Ovary (tissue), 9 donors: ENCODE measurements around the gene PITPNB. TPM values are rescaled to one million over a fixed set of nuclear protein-coding genes. Genes with fewer than 3 reads are reported as not detected.

Experiments used
- DNase-seq, 5 donors: peaks; one replicate each; pipeline ENCODE4 v3.0.0-alpha.2; 2019 to 2020
- H3K27ac ChIP-seq, 2 donors: fragments of 200-600 bp; one replicate each; pipeline versions ENCODE4 v1.5.1 to v1.8.0; 2019 to 2022
- H3K27me3 ChIP-seq: fragments of 200-600 bp; one replicate; pipeline ENCODE4 v1.8.0; 2022
- H3K36me3 ChIP-seq: fragments of 200-600 bp; sonication (generic); one replicate; pipeline ENCODE4 v1.5.1; 2019
- H3K4me1 ChIP-seq: one replicate; pipeline ENCODE4 v1.8.1; 2013; ENCODE audit warnings: mild to moderate bottlenecking, moderate library complexity; ENCODE audit not compliant: insufficient read depth
- H3K4me3 ChIP-seq: fragments of 200-600 bp; sonication (generic); one replicate; pipeline ENCODE4 v1.5.1; 2017
- H3K9me3 ChIP-seq, 2 donors: fragments of 200-600 bp in 1 of 2; sonication (generic) in 1 of 2; one replicate each; pipeline versions ENCODE4 v1.5.1 to v1.8.1; 2013 to 2019; ENCODE audit warnings: mild to moderate bottlenecking in 1 of 2, moderate library complexity in 1 of 2
- EP300 ChIP-seq: sonication (generic); formaldehyde crosslinking; IDR thresholded peaks from one replicate; pipeline ENCODE4 v1.6.1; 2017; ENCODE audit warnings: antibody characterized with exemption
- POLR2A ChIP-seq: fragments of 450-650 bp; IDR thresholded peaks from one replicate; pipeline ENCODE4 v1.6.1; 2017; ENCODE audit warnings: antibody characterized with exemption, mild to moderate bottlenecking, moderate library complexity
- WGBS, 3 donors: extraction: QIAGEN DNeasy Blood & Tissue Kit in 1 of 3; methylation state at CpG; one replicate each; pipeline versions ENCODE4 v1.1.5 to v1.1.7; 2013 to 2017; 5-methylcytosine and 5-hydroxymethylcytosine counted together
- intact Hi-C, 4 donors: fragments of 100-400 bp; cut with DNase I; formaldehyde crosslinking; loops; one replicate each; pipeline versions ENCODE4 v1.11.0 to v1.15.1; 2022 to 2023
- polyA plus RNA-seq, 2 donors: library from polyadenylated mRNA; stranded (reverse); fragments of 200-250 nt in 1 of 2; fragments of 350-450 nt in 1 of 2; fragmentation: Illumina TruSeq in 1 of 2; extraction: RNeasy Lipid Tissue Mini Kit (QIAGEN cat#74804) in 1 of 2; gene quantifications; one replicate each; pipeline ENCODE4 v1.2.3, GENCODE V29; 2013 to 2014
- total RNA-seq, 7 donors: library from RNA; depleted of rRNA in 2 of 7; stranded (reverse); fragments of >200 nt in 2 of 7; fragmentation: NEBNext Ultra II Directional in 3 of 7; extraction: Animal tissue kit (Norgen Biotek cat#: 25700) in 3 of 7; gene quantifications; one replicate each; pipeline versions ENCODE4 v1.1.0 to v1.2.4, GENCODE V29; 2016 to 2023
- TF ChIP-seq, protein P1 (sequence below), 3 donors: fragments of 450-650 bp in 2 of 3; fragments of 200-600 bp in 1 of 3; IDR thresholded peaks; one replicate each; pipeline versions ENCODE4 v1.5.1 to v1.8.0; 2016 to 2022; ENCODE audit warnings: antibody characterized with exemption in 3 of 3, mild to moderate bottlenecking in 1 of 3
- donor health status: DM: no; HTN: no; CAD: no; lungs with moderate emphysema.
- donor health status: DM: no; HTN: no; CAD: no.
- donor health status: Bipolar disorder and iron deficiency.
- donor health status: DM: yes; HTN: yes; CAD: no.
- donor health status: DM: no; HTN: no; CAD: no.
- donor health status: DM: yes; HTN: yes; CAD: no.

PITPNB gene
- total and polyA plus RNA-seq, 9 donors, result 26.6 to 77.2 (median 60.9) TPM

DNA sequence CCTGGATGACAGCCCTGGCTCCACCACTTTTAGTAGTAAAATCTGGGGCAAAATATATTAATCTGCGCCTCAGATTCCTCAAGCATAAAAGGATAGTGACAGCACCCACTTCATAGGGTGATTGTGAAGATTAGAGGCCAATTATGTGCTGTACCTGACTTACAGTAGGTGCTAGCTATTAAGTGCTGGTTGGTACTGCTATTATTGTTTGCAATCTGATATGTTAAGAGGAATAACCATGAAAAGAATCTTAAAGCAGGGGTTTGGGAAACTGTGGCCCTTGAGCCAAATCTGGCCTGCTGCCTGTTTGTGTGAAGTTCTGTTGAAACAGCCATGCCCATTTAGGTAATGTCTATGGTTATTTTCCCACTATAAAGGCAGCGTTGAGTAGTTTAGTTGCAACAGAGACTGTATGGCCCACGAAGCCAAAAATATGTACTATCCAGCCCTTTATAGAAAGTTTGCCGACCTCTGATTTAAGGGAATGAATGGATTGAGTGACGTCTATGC is 72.8 kb downstream of the PITPNB start:
- TF ChIP-seq, protein P1, sequence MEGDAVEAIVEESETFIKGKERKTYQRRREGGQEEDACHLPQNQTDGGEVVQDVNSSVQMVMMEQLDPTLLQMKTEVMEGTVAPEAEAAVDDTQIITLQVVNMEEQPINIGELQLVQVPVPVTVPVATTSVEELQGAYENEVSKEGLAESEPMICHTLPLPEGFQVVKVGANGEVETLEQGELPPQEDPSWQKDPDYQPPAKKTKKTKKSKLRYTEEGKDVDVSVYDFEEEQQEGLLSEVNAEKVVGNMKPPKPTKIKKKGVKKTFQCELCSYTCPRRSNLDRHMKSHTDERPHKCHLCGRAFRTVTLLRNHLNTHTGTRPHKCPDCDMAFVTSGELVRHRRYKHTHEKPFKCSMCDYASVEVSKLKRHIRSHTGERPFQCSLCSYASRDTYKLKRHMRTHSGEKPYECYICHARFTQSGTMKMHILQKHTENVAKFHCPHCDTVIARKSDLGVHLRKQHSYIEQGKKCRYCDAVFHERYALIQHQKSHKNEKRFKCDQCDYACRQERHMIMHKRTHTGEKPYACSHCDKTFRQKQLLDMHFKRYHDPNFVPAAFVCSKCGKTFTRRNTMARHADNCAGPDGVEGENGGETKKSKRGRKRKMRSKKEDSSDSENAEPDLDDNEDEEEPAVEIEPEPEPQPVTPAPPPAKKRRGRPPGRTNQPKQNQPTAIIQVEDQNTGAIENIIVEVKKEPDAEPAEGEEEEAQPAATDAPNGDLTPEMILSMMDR (IDR thresholded peaks at IDR 0.05), result no peak
- no peak for TF ChIP-seq EP300
- TF ChIP-seq POLR2A, result no peak
- WGBS, 3 donors, result 90 to 95% (median 92%) methylated on average over 5 of the region's 5 CpGs
- Histone ChIP-seq H3K36me3 (no peaks in the 10 kb centered on the region), H3K27me3 (no peaks in the 10 kb centered on the region), H3K27ac (no peak overlapping the region), H3K9me3 (no peaks in the 10 kb centered on the region), H3K4me3 (no peak overlapping the region), H3K4me1 (peaks cover 10% of the 10 kb centered on the region)
- intact Hi-C loops, result no loop called here
- DNase-seq, result no peak

DNA sequence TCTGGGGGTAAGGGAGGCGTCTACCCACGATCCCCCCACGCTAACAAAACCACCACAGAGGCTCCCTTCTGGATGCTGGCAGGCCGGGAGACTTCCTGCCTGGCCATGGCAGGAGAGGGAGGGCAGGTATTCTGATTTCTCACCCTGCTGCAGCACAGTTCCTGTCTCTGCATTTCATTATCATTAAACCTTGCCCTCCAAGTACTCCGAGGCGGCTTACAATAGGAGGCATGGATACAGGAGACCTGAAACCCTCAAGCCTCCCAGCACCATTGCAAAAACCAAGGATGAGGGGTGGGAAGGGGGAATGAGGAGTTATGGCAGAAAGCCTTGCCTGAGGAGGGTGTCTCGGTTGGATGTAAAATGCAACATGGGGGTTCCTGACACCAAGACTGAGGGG is 73.4 kb downstream of the PITPNB start:
- H3K9me3 ChIP-seq, result no peaks in the 10 kb centered on the region
- no peak overlapping the region for H3K4me3 ChIP-seq
- H3K4me1 ChIP-seq, result peaks cover 10% of the 10 kb centered on the region
- TF ChIP-seq EP300, result no peak
- no peak for TF ChIP-seq POLR2A
- TF ChIP-seq, protein P1 (IDR thresholded peaks at IDR 0.05), result no peak
- H3K36me3 ChIP-seq, result no peaks in the 10 kb centered on the region
- 54 to 78% (median 66%) methylated on average over 7 of the region's 7 CpGs for WGBS, 3 donors
- peak overlapping the region in 1 of 2 donors; percentile 17 for H3K27ac ChIP-seq
- DNase-seq, result no peak
- intact Hi-C loops, result no loop called here
- H3K27me3 ChIP-seq, result no peaks in the 10 kb centered on the region

DNA sequence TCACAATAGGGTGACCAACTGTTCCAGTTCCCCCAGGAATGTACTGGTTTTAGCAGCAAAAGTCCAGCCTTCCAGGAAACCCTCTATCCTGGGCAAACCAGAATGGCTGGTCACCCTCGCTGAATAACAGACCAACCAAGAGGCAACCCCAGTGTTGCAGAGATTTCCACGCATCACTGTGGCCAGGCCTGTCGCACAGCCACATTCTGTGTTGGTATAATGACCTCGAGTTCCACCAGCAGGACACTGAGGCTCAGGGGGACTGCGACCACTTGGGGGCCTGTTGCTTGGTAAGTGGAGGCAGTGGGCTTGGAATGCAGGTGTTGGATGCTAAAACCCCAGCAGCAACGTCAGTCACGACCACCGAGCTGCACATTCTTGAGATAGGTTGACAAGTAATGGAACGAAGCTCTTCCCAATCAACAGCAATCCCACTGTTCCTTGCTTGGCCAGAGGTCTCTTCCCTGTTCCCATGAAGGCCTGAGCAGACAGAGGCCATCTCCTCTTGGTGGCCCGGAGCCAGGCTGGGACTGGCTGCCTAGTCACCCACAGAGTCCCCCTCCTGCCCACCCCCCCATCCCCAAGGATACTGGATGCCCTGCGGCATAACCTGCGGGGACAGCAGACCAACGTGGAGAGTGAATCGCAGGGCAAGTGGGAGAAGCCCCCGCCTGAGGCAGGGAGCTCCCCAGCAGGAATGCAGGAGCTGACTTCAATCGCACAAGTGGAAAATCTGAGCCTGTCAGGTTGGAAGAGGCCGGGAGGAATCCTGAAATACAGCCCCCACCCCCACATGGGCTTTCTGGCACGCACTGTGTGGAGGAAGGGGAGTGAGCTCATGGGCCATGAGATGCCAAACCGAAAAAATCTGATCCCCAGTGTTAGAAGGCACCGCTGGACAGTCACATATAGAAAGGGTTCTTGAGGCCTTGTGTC is 74.1 kb downstream of the PITPNB start:
- Histone ChIP-seq H3K27ac (peak overlapping the region in 1 of 2 donors; percentile 17), H3K36me3 (no peaks in the 10 kb centered on the region), H3K27me3 (no peaks in the 10 kb centered on the region), H3K4me3 (no peak overlapping the region), H3K9me3 (no peaks in the 10 kb centered on the region), H3K4me1 (peaks cover 9% of the 10 kb centered on the region)
- whole genome bisulfite sequencing, 3 donors, result 58 to 68% (median 62%) methylated on average over 20 of the region's 20 CpGs
- TF ChIP-seq, protein P1 (IDR thresholded peaks at IDR 0.05), result no peak
- no peak for TF ChIP-seq EP300
- TF ChIP-seq POLR2A, result no peak
- intact Hi-C loops, result no loop called here
- peak in 1 of 5 donors; percentile 49 for DNase-seq

DNA sequence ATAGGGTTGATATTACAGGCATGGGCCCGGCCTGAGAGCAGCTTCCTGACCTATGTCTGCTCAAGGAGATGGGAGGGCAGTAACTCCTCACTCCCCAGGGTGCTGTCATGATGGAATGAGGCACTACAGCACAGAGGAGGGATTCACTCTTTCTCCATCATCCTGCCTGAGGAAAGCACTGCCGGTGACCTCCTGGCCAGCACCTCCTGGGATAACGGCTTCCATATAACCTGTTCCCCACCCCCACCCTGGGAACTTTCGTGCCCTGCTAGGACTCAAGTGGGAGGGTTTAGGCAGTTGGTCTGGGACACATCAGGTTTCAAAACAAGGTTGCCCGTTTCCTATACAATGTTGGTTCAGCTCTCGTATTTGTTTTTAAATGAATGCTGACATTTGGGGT is 74.8 kb downstream of the PITPNB start:
- H3K9me3 ChIP-seq, result no peaks in the 10 kb centered on the region
- no peak for DNase-seq
- no peak overlapping the region for H3K4me3 ChIP-seq
- TF ChIP-seq EP300, result no peak
- TF ChIP-seq, protein P1 (IDR thresholded peaks at IDR 0.05), result no peak
- TF ChIP-seq POLR2A, result no peak
- H3K27ac ChIP-seq, result peak overlapping the region; percentile 17 to 71
- WGBS, 3 donors, result 88 to 92% (median 90%) methylated on average over 6 of the region's 6 CpGs
- no peaks in the 10 kb centered on the region for H3K27me3 ChIP-seq
- H3K4me1 ChIP-seq, result peaks cover 6% of the 10 kb centered on the region
- intact Hi-C loops, result no loop called here
- no peaks in the 10 kb centered on the region for H3K36me3 ChIP-seq
